ENCODE results near the gene DPP7.

DNA sequence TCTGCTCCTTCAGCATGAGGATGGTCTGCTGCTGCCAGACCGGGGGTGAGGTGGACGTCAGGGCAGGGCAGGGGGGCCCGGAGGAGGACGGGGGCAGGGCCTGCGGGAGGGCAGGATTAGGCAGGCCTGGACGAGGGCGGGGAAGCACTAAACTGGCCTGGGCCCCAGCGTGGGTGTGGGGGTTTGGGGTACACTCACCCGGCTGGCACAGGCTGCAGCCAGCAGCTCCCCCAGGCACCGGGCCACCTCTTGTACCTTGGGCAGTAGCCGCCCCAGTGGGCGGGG is 49.7 kb downstream of the DPP7 start:
- TF ChIP-seq GATA2 (IDR thresholded peaks at IDR 0.05; ENCODE audit: low read depth, low read length): no peak
- no peak for TF ChIP-seq GATA3 (IDR thresholded peaks at IDR 0.05; ENCODE audit: low read depth, low read length)
